C1 segment of cervical spinal cord (tissue), 14 donors: Measurements from ENCODE around the gene NSMCE1.

Source experiments
- DNase-seq, 14 donors: peaks; one replicate each; lab custom pipeline; 2025; lab: John Stamatoyannopoulos, UW

Gene NSMCE1

GRCh38 chr16:27195941-27196595 is 72.5 kb downstream of the NSMCE1 start:
- no peak for DNase-seq

GRCh38 chr16:27195076-27195741 is 73.4 kb downstream of the NSMCE1 start:
- DNase-seq, result no peak

GRCh38 chr16:27193300-27193990 is 75.1 kb downstream of the NSMCE1 start:
- no peak for DNase-seq

GRCh38 chr16:27191352-27191924 is 77.1 kb downstream of the NSMCE1 start:
- no peak for DNase-seq

GRCh38 chr16:27190316-27190871 is 78.2 kb downstream of the NSMCE1 start:
- DNase-seq, result no peak

GRCh38 chr16:27189335-27189972 is 79.1 kb downstream of the NSMCE1 start:
- no peak for DNase-seq

GRCh38 chr16:27188633-27189032 is 79.9 kb downstream of the NSMCE1 start:
- DNase-seq, result no peak

- DNase-seq, result no peak
Measured at GRCh38 chr16:27185776-27186130, 82.8 kb downstream of the NSMCE1 start.

- no peak for DNase-seq
Measured at GRCh38 chr16:27182906-27183405, 85.6 kb downstream of the NSMCE1 start.

- DNase-seq, result no peak
Measured at GRCh38 chr16:27181019-27181790, 87.4 kb downstream of the NSMCE1 start.

- peak in 13 of 14 donors; percentile 1 to 53 (median 19) for DNase-seq
Measured at GRCh38 chr16:27179500-27180072, 89.0 kb downstream of the NSMCE1 start.

GRCh38 chr16:27177031-27177774 is 91.4 kb downstream of the NSMCE1 start:
- no peak for DNase-seq

- no peak for DNase-seq
Measured at GRCh38 chr16:27175888-27176287, 92.7 kb downstream of the NSMCE1 start.
